NB4 (cell line): ENCODE results near the gene NPTXR.

Experiments used
- CTCF ChIP-seq: IDR thresholded peaks from one replicate; pipeline ENCODE4 v1.5.1; 2012; ENCODE audit warnings: low read depth, low read length
- MAX ChIP-seq: IDR thresholded peaks from 2 replicates; pipeline ENCODE4 v1.6.1; 2011; ENCODE audit warnings: low read depth, low read length
- MYC ChIP-seq: IDR thresholded peaks from 2 replicates; pipeline ENCODE4 v1.6.1; 2011; ENCODE audit warnings: low read depth, low read length
- POLR2A ChIP-seq: IDR thresholded peaks from 2 replicates; pipeline ENCODE4 v1.6.1; 2011; ENCODE audit warnings: mild to moderate bottlenecking; ENCODE audit not compliant: insufficient read length; ENCODE audit errors: extremely low read depth

GRCh38 chr22:38832005-38832978 lies 11.5 kb downstream of the NPTXR start:
- TF ChIP-seq CTCF = no peak
- TF ChIP-seq POLR2A = no peak
- no peak for TF ChIP-seq MYC
- TF ChIP-seq MAX = no peak
